HEK293T (cell line): ENCODE results near the gene GRM4.

Experiments
- BHLHE40 ChIP-seq: fragments of 450-650 bp; IDR thresholded peaks from 2 replicates; pipeline ENCODE4 v1.6.1; 2016; ENCODE audit warnings: mild to moderate bottlenecking, moderate library complexity, borderline replicate concordance
- FOXA1 ChIP-seq: fragments of 450-650 bp; IDR thresholded peaks from 2 replicates; pipeline ENCODE4 v1.6.1; 2016; ENCODE audit warnings: mild to moderate bottlenecking
- FOXK2 ChIP-seq: fragments of 450-650 bp; IDR thresholded peaks from 2 replicates; pipeline ENCODE4 v1.6.1; 2016; ENCODE audit warnings: mild to moderate bottlenecking
- FOXM1 ChIP-seq: fragments of 450-650 bp; IDR thresholded peaks from 2 replicates; pipeline ENCODE4 v1.6.1; 2017; ENCODE audit warnings: mild to moderate bottlenecking, borderline replicate concordance
- HDGF ChIP-seq: fragments of 450-650 bp; IDR thresholded peaks from 2 replicates; pipeline ENCODE4 v1.6.1; 2017; ENCODE audit warnings: antibody characterized with exemption, borderline replicate concordance
- PKNOX1 ChIP-seq: fragments of 450-650 bp; IDR thresholded peaks from 2 replicates; pipeline ENCODE4 v1.6.1; 2016
- SP1 ChIP-seq: fragments of 450-650 bp; IDR thresholded peaks from 2 replicates; pipeline ENCODE4 v1.6.1; 2017
- SUZ12 ChIP-seq: fragments of 450-650 bp; IDR thresholded peaks from 2 replicates; pipeline ENCODE4 v1.6.1; 2016; ENCODE audit warnings: mild to moderate bottlenecking
- ZNF384 ChIP-seq: fragments of 450-650 bp; IDR thresholded peaks from 2 replicates; pipeline ENCODE4 v1.6.1; 2016

- TF ChIP-seq SUZ12 = no peak
- TF ChIP-seq FOXM1 = no peak
- TF ChIP-seq SP1 = no peak
- no peak for TF ChIP-seq PKNOX1
- TF ChIP-seq HDGF = no peak
- no peak for TF ChIP-seq FOXA1
- no peak for TF ChIP-seq ZNF384
- no peak for TF ChIP-seq BHLHE40
- no peak for TF ChIP-seq FOXK2
Measured at GRCh38 chr6:34146021-34146782, at the start of gene GRM4.
